HG02623 (cell line): ENCODE data around the gene MTFMT.
"Not testable (repeated sequence)": the region's sequence is repeated elsewhere in the genome, so short reads cannot be mapped to it uniquely, and the experiment has no call there.

Source experiments
- ATAC-seq: cut with Tn5 transposase; IDR thresholded peaks from one replicate; pipeline ENCODE4 v1.9.1; 2021; ENCODE audit warnings: moderate library complexity; ENCODE audit not compliant: unreplicated experiment

MTFMT gene

GRCh38 chr15:65028921-65029735 lies at the start of gene MTFMT:
MTFMT (minus strand) TSS chr15:65029639; CDS start chr15:65029613, 26 bp downstream.
- peak; percentile 82 for ATAC-seq

DNA sequence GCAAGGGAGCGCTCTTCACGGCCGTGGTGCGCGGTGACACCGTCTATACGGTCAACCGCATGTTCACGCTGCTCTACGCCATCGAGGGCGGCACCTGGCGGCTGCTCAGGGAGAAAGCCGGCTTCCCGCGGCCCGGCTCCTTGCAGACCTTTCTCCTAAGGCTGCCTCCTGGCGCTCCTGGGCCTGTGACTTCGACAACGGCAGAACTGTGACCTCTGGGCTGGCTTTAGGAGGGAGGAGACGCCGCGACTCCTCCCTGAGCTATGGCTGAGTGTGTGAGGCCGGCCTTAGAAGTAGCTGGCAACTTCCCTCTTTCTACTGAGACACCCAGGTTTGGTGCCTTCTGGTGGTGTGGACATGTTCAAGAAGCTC lies 48.5 kb upstream of the MTFMT start:
- no peak for ATAC-seq

DNA sequence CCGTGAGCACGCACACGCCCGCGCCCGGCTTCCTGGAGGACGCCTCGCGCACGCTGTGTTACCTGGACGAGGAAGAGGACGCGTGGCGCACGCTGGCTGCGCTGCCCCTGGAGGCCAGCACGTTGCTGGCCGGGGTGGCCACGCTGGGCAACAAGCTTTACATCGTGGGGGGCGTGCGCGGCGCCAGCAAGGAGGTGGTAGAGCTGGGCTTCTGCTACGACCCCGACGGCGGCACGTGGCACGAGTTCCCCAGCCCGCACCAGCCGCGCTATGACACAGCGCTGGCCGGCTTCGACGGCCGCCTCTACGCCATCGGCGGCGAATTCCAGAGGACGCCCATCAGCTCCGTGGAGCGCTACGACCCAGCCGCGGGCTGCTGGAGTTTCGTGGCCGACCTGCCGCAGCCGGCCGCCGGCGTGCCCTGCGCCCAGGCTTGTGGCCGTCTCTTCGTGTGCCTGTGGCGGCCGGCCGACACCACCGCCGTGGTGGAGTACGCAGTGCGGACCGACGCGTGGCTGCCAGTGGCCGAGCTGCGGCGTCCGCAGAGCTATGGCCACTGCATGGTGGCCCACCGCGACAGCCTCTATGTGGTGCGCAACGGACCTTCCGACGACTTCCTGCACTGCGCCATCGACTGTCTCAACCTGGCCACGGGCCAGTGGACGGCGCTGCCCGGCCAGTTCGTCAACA lies 48.0 kb upstream of the MTFMT start:
- no peak for ATAC-seq

DNA sequence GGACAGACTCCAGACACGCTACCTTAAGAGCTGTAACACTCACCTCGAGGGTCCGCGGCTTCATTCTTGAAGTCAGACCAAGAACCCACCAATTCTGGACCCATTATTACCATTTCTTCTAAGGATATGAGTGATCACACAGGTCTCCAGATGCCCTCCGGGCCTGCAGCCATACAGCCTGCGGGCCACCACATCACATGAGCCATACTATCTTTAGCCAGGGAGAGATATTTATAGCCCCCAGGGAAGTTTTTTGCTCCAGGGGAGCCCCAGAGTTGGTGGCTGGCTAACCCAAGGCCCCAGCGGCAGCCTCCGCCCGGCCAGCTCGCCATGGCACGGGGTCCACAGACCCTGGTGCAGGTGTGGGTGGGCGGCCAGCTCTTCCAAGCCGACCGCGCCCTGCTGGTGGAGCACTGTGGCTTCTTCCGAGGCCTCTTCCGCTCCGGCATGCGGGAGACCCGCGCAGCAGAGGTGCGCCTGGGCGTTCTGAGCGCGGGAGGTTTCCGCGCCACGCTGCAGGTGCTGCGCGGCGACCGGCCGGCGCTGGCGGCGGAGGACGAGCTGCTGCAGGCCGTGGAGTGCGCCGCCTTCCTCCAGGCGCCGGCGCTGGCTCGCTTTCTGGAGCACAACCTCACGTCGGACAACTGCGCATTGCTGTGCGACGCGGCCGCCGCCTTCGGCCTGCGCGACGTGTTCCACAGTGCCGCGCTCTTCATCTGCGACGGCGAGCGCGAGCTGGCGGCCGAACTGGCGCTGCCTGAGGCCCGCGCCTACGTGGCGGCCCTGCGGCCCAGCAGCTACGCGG lies 47.2 kb upstream of the MTFMT start, which contains the start of gene KBTBD13:
TSS of gene KBTBD13 (plus strand) at position 261 of the 805 bp plus-strand sequence. CDS start at position 331, 70 bp downstream.
- no peak for ATAC-seq

- ATAC-seq: not testable (repeated sequence)
Measured at GRCh38 chr15:65075607-65076395, 46.4 kb upstream of the MTFMT start.

DNA sequence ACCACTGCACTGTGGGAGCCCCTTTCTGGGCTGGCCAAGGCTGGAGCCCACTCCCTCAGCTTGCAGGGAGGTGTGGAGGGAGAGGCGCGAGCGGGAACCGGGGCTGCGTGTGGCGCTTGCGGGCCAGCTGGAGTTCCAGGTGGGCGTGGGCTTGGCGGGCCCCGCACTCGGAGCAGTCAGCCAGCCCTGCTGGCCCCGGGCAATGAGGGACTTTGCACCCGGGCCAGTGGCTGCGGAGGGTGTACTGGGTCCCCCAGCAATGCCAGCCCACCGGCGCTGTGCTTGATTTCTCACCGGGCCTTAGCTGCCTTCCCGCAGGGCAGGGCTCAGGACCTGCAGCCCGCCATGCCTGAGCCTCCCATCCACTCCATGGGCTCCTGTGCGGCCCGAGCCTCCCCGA lies 45.5 kb upstream of the MTFMT start:
- ATAC-seq: not testable (repeated sequence)

DNA sequence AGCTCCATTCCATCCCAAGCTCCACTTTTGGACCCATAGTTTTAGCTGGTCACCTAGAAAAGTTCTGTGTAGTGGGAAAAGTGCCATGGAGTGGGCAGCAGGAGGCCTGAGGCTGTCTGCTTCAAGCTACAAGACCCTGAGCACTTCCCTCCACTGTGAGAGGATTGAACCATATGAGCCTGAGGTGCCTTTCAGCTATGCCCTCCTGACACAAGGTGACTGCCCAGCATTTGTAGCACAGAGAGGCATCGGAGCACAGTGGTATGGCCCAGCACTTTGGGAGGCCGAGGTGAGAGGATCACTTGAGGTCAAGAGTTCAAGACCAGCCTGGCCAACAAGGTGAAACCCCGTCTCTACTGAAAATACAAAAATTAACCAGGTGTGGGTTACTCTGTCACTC lies 43.2 kb upstream of the MTFMT start:
- ATAC-seq: no peak

DNA sequence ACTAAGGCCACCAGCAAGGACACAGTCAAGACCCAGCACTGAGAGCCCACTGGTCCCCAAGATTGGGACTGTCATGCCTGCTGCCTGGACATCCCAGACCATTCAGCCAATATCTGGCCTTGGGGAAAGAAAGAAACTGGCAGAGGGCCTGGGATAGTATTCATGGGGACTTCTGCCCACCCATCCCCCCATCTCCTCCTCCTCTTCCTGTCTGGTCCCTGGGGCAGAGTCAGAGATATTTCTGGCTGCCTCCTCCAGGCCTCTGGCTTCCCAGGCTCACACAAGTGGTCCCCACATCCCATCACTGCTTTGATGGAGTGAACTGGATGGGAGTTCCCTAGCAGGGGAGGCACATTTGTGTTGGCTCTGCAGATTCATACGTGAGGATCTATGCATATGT lies 42.6 kb upstream of the MTFMT start:
- ATAC-seq: no peak

DNA sequence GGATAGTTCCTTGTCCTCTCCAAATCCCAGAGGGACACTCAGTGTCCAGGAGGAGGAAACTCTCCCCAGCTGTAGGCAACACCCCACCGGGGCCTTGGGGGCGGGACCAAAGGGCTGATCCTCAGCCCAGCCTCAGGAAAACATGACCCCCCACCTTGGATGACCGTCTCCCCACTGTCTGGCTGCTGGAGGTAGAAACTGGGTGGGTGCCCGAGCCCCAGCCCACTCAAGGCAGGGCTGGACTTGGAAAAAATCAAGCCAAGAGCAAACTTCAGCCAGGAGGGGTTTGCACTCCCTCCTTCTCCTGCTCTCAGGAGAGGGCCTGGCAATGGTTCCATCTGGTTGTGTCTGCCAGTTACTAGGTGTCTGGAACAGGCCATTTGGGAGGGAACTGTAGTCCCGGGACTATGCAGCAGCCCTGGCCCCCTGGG lies 42.0 kb upstream of the MTFMT start:
- ATAC-seq: no peak

GRCh38 chr15:65069779-65070546 lies 40.5 kb upstream of the MTFMT start:
- ATAC-seq: no peak

DNA sequence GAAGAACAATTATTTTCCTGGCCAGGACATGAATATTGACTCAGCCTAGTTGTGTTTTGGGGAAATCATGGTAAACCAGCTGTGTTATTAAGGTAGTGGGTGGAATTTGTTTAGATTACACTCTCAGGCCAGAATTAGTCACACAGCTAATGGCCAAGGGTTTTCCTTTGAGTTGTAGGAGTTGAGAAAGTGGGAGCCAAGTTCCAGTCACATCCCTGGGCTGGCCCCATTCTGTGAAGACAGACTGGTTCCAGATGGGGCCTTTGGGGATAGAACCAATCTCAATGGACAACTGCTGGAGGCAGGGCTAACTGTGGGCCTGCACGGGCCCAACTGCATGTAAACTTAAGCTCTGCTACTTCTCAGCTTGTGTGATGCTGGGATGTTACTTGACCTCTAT lies 39.7 kb upstream of the MTFMT start:
- no peak for ATAC-seq

DNA sequence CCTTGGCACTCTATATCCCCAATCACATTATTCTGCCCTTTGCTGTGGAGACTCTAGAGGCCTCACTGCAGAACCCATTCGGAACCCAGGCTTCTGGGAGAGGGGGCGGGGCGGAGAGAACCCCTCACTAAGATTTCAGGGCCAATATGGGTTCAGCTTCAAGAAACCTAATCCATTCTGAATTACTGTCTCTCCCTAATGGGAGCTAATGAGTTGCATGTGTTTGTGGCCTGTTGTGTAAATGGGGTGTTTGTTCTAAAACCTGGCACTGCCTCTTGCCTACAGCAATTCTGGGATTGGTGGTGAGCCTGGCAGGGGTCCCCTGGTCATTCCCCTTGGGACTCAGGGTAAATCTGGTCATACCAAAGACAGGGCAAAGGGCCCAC lies 39.0 kb upstream of the MTFMT start:
- ATAC-seq: no peak

DNA sequence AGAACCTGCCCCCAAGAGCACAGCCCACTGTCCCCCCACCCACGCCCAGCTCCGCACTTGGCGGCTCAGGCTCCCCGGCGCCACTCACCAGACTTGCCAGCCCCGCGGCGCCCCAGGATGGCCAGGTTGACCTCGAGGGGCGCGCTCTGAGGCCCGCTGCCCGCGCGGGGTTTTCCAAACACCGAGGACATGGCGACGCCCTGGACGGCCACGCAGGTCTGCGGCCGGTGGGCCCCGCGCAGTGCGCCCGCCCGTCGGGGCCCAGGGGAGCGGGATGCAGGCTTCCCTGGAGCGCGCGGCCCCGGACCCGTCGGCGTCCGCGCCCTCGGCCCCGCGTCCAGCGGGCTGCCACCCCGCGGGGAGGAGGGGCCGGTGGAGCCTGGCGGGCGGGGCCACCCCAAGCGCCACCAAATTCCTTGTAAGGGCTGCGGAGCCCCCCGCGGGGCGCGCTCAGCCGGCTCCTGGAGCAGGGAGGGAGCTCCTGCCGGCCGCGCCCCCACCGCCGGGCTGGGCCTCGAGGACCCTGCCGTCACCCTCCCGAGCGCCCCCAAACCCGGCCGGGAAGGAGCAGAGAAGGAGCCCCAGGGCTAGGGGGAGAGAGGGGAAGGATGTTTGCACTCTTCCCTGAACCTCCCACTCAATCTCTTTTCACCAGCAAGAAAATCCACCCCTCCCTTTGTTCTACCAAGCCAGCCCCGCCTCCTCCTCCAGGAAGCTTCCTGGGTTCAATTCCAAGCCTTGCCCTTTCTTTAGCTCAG lies 38.4 kb upstream of the MTFMT start, which contains the start of gene RASL12:
TSS of gene RASL12 (minus strand) at position 347 of the 758 bp plus-strand sequence. CDS start at position 191, 156 bp downstream.
- ATAC-seq: no peak

DNA sequence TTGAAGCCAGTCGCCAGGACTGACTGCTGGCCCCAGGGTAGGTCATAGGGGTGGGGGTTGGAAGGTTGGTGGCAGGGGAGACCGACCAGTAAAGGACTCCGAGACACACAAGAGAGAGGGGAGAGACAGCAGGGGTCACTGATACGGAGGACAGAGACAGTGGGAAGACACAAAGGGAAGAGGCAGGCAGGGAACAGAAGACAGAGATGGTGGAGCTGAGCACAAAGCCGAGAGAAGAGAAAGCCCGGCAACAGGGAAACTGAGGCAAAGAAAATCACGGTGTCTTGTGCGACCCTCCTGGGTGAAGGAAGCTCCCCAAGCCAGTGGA lies 37.8 kb upstream of the MTFMT start:
- no peak for ATAC-seq

DNA sequence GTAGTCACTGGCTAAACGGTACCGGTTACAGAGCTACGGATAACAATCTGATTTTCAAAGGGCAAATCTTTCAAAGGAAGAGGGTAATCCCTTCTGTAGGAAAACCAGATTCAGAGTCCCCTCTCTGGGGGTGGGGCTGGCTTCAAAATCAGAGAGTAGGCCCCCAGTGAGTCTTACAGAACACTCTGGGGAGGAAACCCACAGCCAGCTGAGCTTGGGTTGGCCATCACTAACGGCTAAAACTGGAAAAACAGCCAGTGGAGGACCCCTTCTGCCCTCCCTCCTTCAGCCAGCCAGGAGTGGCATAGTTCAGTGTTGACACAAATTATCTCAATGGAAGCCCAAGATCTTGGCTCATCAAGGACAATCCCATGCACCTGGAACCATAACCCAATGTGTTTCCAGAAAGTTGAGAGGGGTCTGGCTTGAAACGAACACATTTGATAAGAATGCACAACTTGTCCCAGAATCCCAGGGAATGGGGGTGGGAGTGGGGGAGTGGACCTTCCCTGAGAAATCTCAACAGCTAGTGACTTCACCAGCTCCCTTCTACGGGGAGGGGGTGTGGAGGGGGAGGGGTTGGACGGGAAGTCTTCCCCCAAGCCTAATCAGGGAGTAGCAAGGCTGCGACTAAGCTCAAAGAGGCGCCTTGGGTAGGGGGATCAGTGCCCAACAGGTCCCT lies 37.3 kb upstream of the MTFMT start:
- no peak for ATAC-seq

GRCh38 chr15:65066001-65066634 lies 36.7 kb upstream of the MTFMT start:
- no peak for ATAC-seq

DNA sequence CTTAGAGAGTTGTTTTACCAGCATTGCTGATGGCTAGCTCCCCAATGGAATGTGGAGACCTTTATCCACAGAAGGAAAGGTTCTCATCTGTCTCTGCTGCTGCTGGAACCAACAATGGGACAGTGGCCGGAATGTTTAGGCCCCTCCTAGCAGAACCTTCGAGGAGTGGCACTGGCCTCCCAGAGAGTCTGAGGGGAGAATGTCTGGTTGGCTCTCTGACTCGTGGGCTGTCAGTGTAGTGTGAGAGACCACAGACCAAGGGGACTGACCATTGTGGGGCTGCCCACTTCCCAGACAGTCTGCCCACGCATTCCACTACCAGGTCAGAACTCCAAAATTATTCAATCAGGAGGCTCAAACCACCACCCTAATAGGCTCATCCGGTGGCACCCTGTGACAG lies 33.3 kb upstream of the MTFMT start:
- ATAC-seq: no peak

GRCh38 chr15:65062061-65062460 lies 32.6 kb upstream of the MTFMT start:
- ATAC-seq: no peak
